Endothelial cell of umbilical vein (primary cell): Measurements from ENCODE around the gene LRTM2. TPM values are rescaled to one million over a fixed set of nuclear protein-coding genes. Genes with fewer than 3 reads are reported as not detected.

ENCODE experiments used
- BruUV-seq: library from RNA; stranded (reverse); fragments of 400-500 nt; replicated peaks from 2 replicates; lab custom pipeline; 2021; lab: Mats Ljungman, UMichigan
- CTCF ChIA-PET: fragments of 300-600, 350-600 bp; sonication (Branson Sonifier 250); formaldehyde crosslinking; loops from one replicate; lab custom pipeline; 2021; ENCODE audit warnings: antibody characterized with exemption, inconsistent platforms; lab: Charles Lee
- POLR2A ChIA-PET: fragments of 300-600, 350-600 bp; sonication (Branson Sonifier 250); formaldehyde crosslinking; loops from one replicate; lab custom pipeline; 2021; ENCODE audit warnings: antibody characterized with exemption, inconsistent platforms; lab: Charles Lee
- DNase-seq: peaks from one replicate; pipeline ENCODE4 v3.0.0-alpha.2; 2011; ENCODE audit warnings: low read depth, low spot score
- FAIRE-seq: peaks from 2 replicates; lab custom pipeline; 2011; peaks lifted over from hg19 to GRCh38; lab: Jason Lieb, UNC
- H2AFZ ChIP-seq: 2 replicates; pipeline ENCODE4 v1.6.0; 2012; ENCODE audit warnings: low read depth, low read length, control low read depth, inconsistent platforms
- H3K27ac ChIP-seq: 2 replicates; pipeline ENCODE4 v1.5.1; 2011; ENCODE audit warnings: low read depth, mild to moderate bottlenecking, control low read depth, low read length, moderate library complexity; ENCODE audit not compliant: insufficient read depth
- H3K27me3 ChIP-seq, 2 experiments: 2 replicates each; pipeline versions ENCODE4 v1.6.0 to v1.6.1; 2011; ENCODE audit warnings: low read length in 2 of 2, mixed read lengths in 1 of 2; ENCODE audit not compliant: control insufficient read depth in 2 of 2, insufficient read depth in 2 of 2
- H3K36me3 ChIP-seq, 2 experiments: 2 replicates in 1 of 2; 3 replicates in 1 of 2; pipeline ENCODE4 v1.5.1; 2011; ENCODE audit warnings: low read length in 2 of 2, mild to moderate bottlenecking in 1 of 2, moderate library complexity in 1 of 2; ENCODE audit not compliant: control insufficient read depth in 2 of 2, insufficient read depth in 2 of 2; ENCODE audit errors: extremely low read depth in 1 of 2
- H3K4me1 ChIP-seq: 3 replicates; pipeline ENCODE4 v1.5.1; 2011; ENCODE audit warnings: mild to moderate bottlenecking, low read length; ENCODE audit not compliant: control insufficient read depth, insufficient read depth; ENCODE audit errors: extremely low read depth
- H3K4me2 ChIP-seq: 2 replicates; pipeline ENCODE4 v1.6.1; 2011; ENCODE audit warnings: low read length, control low read depth, mixed read lengths; ENCODE audit not compliant: insufficient read depth
- H3K4me3 ChIP-seq, 3 experiments: fragments of 200-600 bp in 1 of 3; sonication (generic), shearing (Covaris generic) in 1 of 3; replicated peaks in 1 of 3; 2 replicates each; pipeline ENCODE4 v1.5.1; 2011 to 2016; ENCODE audit warnings: control low read depth in 3 of 3, low read length in 3 of 3, mild to moderate bottlenecking in 2 of 3, inconsistent platforms in 1 of 3, low read depth in 1 of 3, moderate library complexity in 1 of 3; ENCODE audit not compliant: insufficient read depth in 1 of 3
- H3K79me2 ChIP-seq: 2 replicates; pipeline ENCODE4 v1.6.0; 2012; ENCODE audit warnings: low read length, inconsistent platforms; ENCODE audit not compliant: control insufficient read depth, insufficient read depth
- H3K9ac ChIP-seq: replicated peaks from 2 replicates; pipeline ENCODE3; 2011; ENCODE audit warnings: low read length, control low read depth; ENCODE audit not compliant: insufficient read depth; ENCODE audit errors: extremely low read depth
- H3K9me1 ChIP-seq: replicated peaks from 3 replicates; pipeline ENCODE4 v1.6.0; 2011; ENCODE audit warnings: mild to moderate bottlenecking, low read length; ENCODE audit not compliant: control insufficient read depth, insufficient read depth; ENCODE audit errors: extremely low read depth
- H3K9me3 ChIP-seq: replicated peaks from 2 replicates; pipeline ENCODE4 v1.5.1; 2012; ENCODE audit warnings: low read length, inconsistent platforms; ENCODE audit not compliant: control insufficient read depth, insufficient read depth
- H4K20me1 ChIP-seq: replicated peaks from 2 replicates; pipeline ENCODE3; 2011; ENCODE audit warnings: mild to moderate bottlenecking, low read length; ENCODE audit not compliant: control insufficient read depth, insufficient read depth; ENCODE audit errors: extremely low read depth
- EZH2 ChIP-seq: IDR thresholded peaks from 2 replicates; pipeline ENCODE4 v1.6.1; 2012; ENCODE audit warnings: borderline replicate concordance, low read depth, mild to moderate bottlenecking, moderate library complexity, low read length, inconsistent platforms; ENCODE audit not compliant: severe bottlenecking
- FOS ChIP-seq: IDR thresholded peaks from 2 replicates; pipeline ENCODE4 v1.6.1; 2011; ENCODE audit warnings: mild to moderate bottlenecking, low read length, moderate library complexity, borderline replicate concordance; ENCODE audit not compliant: insufficient read depth
- GATA2 ChIP-seq: IDR thresholded peaks from 2 replicates; pipeline ENCODE4 v1.7.0; 2011; ENCODE audit warnings: low read depth, mild to moderate bottlenecking, moderate library complexity, mixed read lengths, low read length; ENCODE audit not compliant: insufficient read length, insufficient read depth
- JUN ChIP-seq: IDR thresholded peaks from 2 replicates; pipeline ENCODE4 v1.6.1; 2011; ENCODE audit warnings: borderline replicate concordance, low read depth; ENCODE audit not compliant: insufficient read length, insufficient read depth
- MYC ChIP-seq: IDR thresholded peaks from one replicate; pipeline ENCODE4 v1.6.1; 2011; ENCODE audit warnings: mild to moderate bottlenecking, low read depth, low read length
- POLR2A ChIP-seq: IDR thresholded peaks from 2 replicates; pipeline ENCODE4 v1.6.1; 2012; ENCODE audit warnings: low read depth, mild to moderate bottlenecking, control low read depth, low read length
- POLR2AphosphoS5 ChIP-seq: IDR thresholded peaks from 2 replicates; pipeline ENCODE4 v1.6.1; 2012; ENCODE audit warnings: low read depth, mild to moderate bottlenecking, control low read depth, low read length, moderate library complexity; ENCODE audit not compliant: insufficient read depth
- dilution Hi-C: fragments of 300-500 bp; cut with MboI; formaldehyde crosslinking; loops from one replicate; pipeline ENCODE4 v1.15.0; 2019; ENCODE audit warnings: low sequenced_read_pairs; ENCODE audit not compliant: extremely low pct_ligation_motif_present
- intact Hi-C: fragments of 100-400 bp; cut with micrococcal nuclease; formaldehyde crosslinking; loops from one replicate; pipeline ENCODE4 v1.10.0; 2022
- polyA plus RNA-seq, 4 experiments: library from polyadenylated mRNA; depleted of rRNA in 3 of 4; stranded (reverse) in 3 of 4; unstranded in 1 of 4; fragments of >200 nt; gene quantifications; 2 replicates each; pipeline versions ENCODE4 v1.2.1 to v1.2.3, GENCODE V29; 2011 to 2012; ENCODE audit warnings: missing spikeins in 1 of 4
- total RNA-seq: library from RNA; stranded (reverse); gene quantifications from 2 replicates; pipeline ENCODE4 v1.2.3, GENCODE V29; 2021
- TF ChIP-seq, protein P1 (sequence below): IDR thresholded peaks from 2 replicates; pipeline ENCODE4 v1.6.1; 2011; ENCODE audit not compliant: insufficient read depth, insufficient read length
- TF ChIP-seq, protein P2 (sequence below), 2 donors: IDR thresholded peaks; 1 replicate in 1 of 2; 2 replicates in 1 of 2; pipeline ENCODE4 v1.5.1; 2011; ENCODE audit warnings: low read length in 2 of 2, mild to moderate bottlenecking in 2 of 2, moderate library complexity in 2 of 2, control low read depth in 1 of 2, inconsistent platforms in 1 of 2, low read depth in 1 of 2; ENCODE audit not compliant: insufficient read depth in 1 of 2; ENCODE audit errors: extremely low read depth in 1 of 2

Gene LRTM2
- total and polyA plus RNA-seq, 2 donors (not counting 3 experiments of a cell fraction or from before 2014, with no cell fraction given), result not detected

GRCh38 chr12:1875608-1876007, 55.2 kb downstream of the LRTM2 start:
- Histone ChIP-seq H3K27ac (no peak overlapping the region), H3K4me2 (no peak overlapping the region), H3K9ac (no peak overlapping the region), H3K4me1 (no peaks in the 10 kb centered on the region), H2AFZ (no peak overlapping the region), H3K36me3 (no peaks in the 10 kb centered on the region), H3K4me3 (no peak overlapping the region), H4K20me1 (no peaks in the 10 kb centered on the region), H3K79me2 (no peaks in the 10 kb centered on the region), H3K9me1 (no peaks in the 10 kb centered on the region), H3K27me3 (peaks cover 0 to 5% of the 10 kb centered on the region in 2 experiments), H3K9me3 (no peaks in the 10 kb centered on the region)
- TF ChIP-seq GATA2 (no peak), EZH2 (no peak), FOS (no peak), MYC (no peak), POLR2A (no peak)
- TF ChIP-seq, protein P1, sequence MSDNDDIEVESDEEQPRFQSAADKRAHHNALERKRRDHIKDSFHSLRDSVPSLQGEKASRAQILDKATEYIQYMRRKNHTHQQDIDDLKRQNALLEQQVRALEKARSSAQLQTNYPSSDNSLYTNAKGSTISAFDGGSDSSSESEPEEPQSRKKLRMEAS, result no peak
- CTCF ChIA-PET, result interaction anchor here (0.7 to 2.2 kb wide), 3 partner anchors 11 to 64 kb away, joined by 3 to 6 read pairs (median 4); no protein-coding TSS in a partner anchor
- BruUV-seq, result no TSS peak
- POLR2A ChIA-PET, result no interaction called here
- DNase-seq (no peak), FAIRE-seq (no peak)
- intact Hi-C loops (no loop called here), dilution Hi-C loops (no loop called here)

DNA sequence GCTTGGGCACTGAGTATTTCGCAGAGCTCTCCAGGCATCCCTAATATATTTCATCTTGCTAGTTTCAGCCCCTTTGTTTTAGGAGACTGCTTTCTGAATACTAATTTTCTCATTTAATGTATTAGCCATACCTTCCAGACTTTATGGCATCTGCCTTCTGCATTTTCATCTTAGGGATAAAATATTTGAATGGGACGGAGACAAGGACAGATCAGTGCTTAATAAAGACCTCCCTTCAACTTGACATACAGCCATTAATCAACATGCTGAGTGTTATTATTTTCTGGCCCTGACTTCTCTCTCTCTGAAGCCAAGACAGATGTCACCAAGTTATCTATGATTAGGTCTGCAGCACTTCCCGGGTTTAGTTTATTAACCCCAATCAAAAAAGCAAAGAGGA, 55.7 kb downstream of the LRTM2 start:
- H3K9me1 ChIP-seq, result no peaks in the 10 kb centered on the region

More for the DNA sequence above, 55.7 kb downstream of the LRTM2 start:
- DNase-seq (no peak), FAIRE-seq (no peak)
- no peaks in the 10 kb centered on the region for H3K79me2 ChIP-seq
- no peak overlapping the region for H3K9ac ChIP-seq
- CTCF ChIA-PET, result interaction anchor here (0.7 to 2.2 kb wide), 4 partner anchors 11 to 64 kb away, joined by 3 to 6 read pairs (median 4); no protein-coding TSS in a partner anchor
- no TSS peak for BruUV-seq
- H2AFZ ChIP-seq, result no peak overlapping the region
- H3K27me3 ChIP-seq, result peaks cover 0 to 5% of the 10 kb centered on the region in 2 experiments
- POLR2A ChIA-PET, result no interaction called here
- TF ChIP-seq, protein P1, result no peak
- TF ChIP-seq JUN (no peak), GATA2 (no peak), FOS (no peak), POLR2AphosphoS5 (no peak), POLR2A (no peak), EZH2 (no peak), MYC (no peak)
- TF ChIP-seq, protein P2, sequence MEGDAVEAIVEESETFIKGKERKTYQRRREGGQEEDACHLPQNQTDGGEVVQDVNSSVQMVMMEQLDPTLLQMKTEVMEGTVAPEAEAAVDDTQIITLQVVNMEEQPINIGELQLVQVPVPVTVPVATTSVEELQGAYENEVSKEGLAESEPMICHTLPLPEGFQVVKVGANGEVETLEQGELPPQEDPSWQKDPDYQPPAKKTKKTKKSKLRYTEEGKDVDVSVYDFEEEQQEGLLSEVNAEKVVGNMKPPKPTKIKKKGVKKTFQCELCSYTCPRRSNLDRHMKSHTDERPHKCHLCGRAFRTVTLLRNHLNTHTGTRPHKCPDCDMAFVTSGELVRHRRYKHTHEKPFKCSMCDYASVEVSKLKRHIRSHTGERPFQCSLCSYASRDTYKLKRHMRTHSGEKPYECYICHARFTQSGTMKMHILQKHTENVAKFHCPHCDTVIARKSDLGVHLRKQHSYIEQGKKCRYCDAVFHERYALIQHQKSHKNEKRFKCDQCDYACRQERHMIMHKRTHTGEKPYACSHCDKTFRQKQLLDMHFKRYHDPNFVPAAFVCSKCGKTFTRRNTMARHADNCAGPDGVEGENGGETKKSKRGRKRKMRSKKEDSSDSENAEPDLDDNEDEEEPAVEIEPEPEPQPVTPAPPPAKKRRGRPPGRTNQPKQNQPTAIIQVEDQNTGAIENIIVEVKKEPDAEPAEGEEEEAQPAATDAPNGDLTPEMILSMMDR (IDR thresholded peaks at IDR 0.05; ENCODE audit: extremely low read depth in 1 of 2, insufficient read depth in 1 of 2, low read depth in 1 of 2, low read length in 2 of 2), result no peak
- H3K4me3 ChIP-seq, result no peak overlapping the region
- intact Hi-C loops (no loop called here), dilution Hi-C loops (no loop called here)
- no peaks in the 10 kb centered on the region for H3K9me3 ChIP-seq
- no peaks in the 10 kb centered on the region for H3K36me3 ChIP-seq
- H4K20me1 ChIP-seq, result no peaks in the 10 kb centered on the region
- no peak overlapping the region for H3K27ac ChIP-seq
- no peaks in the 10 kb centered on the region for H3K4me1 ChIP-seq
- no peak overlapping the region for H3K4me2 ChIP-seq
